Mucosa of rectum (tissue), 2 donors: ENCODE data around the gene C16orf90.

Source experiments
- H3K27ac ChIP-seq, 2 donors: one replicate each; pipeline ENCODE4 v1.7.0; 2013; ENCODE audit warnings: inconsistent platforms in 2 of 2, low read depth in 2 of 2, low read length in 2 of 2
- H3K27me3 ChIP-seq, 2 donors: one replicate each; pipeline ENCODE4 v1.7.0; 2013; ENCODE audit warnings: low read length in 2 of 2; ENCODE audit not compliant: control insufficient read depth in 2 of 2, insufficient read depth in 2 of 2
- H3K36me3 ChIP-seq, 2 donors: one replicate each; pipeline ENCODE4 v1.7.0; 2013; ENCODE audit warnings: low read length in 2 of 2; ENCODE audit not compliant: control insufficient read depth in 2 of 2, insufficient read depth in 2 of 2
- H3K4me1 ChIP-seq, 2 donors: one replicate each; pipeline ENCODE4 v1.7.0; 2013; ENCODE audit warnings: low read length in 2 of 2, mild to moderate bottlenecking in 1 of 2; ENCODE audit not compliant: control insufficient read depth in 2 of 2, insufficient read depth in 2 of 2
- H3K4me3 ChIP-seq, 2 donors: one replicate each; pipeline ENCODE4 v1.7.0; 2013; ENCODE audit warnings: low read length in 2 of 2
- H3K9ac ChIP-seq, 2 donors: one replicate each; pipeline ENCODE4 v1.7.0; 2013; ENCODE audit warnings: low read length in 2 of 2, low read depth in 1 of 2, mild to moderate bottlenecking in 1 of 2
- H3K9me3 ChIP-seq, 2 donors: one replicate each; pipeline ENCODE4 v1.7.0; 2013; ENCODE audit warnings: low read length in 2 of 2; ENCODE audit not compliant: control insufficient read depth in 2 of 2
- donor health status: healthy.
- donor health status: Normal muscosa, but diverticular disease.

Gene C16orf90, protein sequence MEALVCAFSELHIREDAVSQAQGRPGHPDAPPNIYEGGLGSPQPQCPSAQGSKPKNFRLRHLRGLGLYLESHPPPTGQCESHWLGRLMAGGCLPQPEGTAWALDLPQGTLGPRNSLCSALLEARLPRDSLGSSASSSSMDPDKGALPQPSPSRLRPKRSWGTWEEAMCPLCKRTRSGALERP

DNA sequence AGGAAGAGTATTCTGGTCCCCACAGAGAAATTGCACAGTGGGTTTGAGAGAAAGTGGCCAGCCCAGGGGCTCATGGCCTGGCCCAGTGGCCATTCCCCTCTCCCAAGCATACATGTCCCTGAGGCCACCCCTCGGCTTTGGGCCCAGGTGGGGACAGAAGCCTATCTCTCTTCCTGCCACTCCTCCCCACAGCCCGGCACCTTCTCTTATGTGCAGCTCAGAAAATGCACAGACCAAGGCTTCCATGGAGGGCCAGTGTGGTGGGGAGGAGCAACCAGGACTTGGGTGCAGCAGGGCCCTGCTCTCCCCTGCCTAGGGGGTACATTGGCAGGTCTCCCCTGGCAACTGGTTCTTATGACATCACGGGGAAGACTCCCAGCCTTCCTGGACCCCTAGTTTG, at the start of gene C16orf90:
TSS of gene C16orf90 (minus strand) at position 314 of the 400 bp plus-strand sequence. CDS start at position 246, 68 bp downstream.
- no peak within 1 kb of the TSS for H3K4me3 ChIP-seq
- H3K9me3 ChIP-seq: no peaks in the 10 kb centered on the region
- no peaks in the 10 kb centered on the region for H3K36me3 ChIP-seq
- no peak within 1 kb of the TSS for H3K9ac ChIP-seq
- H3K4me1 ChIP-seq: peaks cover 0 to 3% of the 10 kb centered on the region in 2 donors
- H3K27me3 ChIP-seq: no peaks in the 10 kb centered on the region
- no peak within 1 kb of the TSS for H3K27ac ChIP-seq

DNA sequence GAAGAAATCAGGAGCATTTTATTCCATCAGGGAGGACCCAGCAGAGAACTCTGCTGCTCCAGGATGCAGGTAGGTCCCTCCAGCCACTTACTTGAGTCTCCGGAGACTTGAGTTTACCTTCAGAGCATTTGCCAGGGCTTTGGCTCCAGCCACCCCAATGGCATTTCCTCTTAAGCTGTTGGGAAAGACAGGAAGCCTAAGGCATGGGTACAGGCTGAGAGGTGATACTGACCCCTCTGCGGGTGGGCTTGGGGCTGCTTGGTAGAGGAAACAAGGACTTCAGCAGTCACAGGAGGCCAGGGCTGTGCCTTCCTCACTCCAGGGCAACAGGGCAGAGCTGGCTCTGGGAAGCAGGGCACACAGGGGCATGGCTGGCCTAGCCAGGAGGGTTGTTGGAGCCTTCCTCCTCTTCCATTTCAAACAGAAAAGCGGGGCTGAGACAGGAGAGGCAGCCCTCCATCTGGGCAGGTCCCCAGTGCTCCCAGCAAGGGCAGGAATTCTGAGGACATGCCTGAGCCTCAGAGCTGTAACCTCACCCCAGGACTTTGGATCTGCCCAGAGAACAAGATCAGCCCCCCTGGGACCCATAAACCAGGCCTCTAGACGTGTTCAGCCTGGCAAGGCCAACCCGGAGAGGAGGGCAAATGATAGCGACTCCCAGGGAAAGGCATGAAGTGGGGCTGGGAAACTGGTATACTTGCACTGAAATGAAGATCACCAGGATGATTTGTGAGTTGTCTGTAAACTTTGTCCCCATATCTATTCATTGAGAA, 47.5 kb upstream of the C16orf90 start:
- Histone ChIP-seq H3K4me3 (no peak overlapping the region), H3K9me3 (no peaks in the 10 kb centered on the region), H3K4me1 (no peaks in the 10 kb centered on the region), H3K27me3 (no peaks in the 10 kb centered on the region), H3K27ac (no peak overlapping the region), H3K9ac (no peak overlapping the region), H3K36me3 (peaks cover 3 to 7% of the 10 kb centered on the region in 2 donors)

DNA sequence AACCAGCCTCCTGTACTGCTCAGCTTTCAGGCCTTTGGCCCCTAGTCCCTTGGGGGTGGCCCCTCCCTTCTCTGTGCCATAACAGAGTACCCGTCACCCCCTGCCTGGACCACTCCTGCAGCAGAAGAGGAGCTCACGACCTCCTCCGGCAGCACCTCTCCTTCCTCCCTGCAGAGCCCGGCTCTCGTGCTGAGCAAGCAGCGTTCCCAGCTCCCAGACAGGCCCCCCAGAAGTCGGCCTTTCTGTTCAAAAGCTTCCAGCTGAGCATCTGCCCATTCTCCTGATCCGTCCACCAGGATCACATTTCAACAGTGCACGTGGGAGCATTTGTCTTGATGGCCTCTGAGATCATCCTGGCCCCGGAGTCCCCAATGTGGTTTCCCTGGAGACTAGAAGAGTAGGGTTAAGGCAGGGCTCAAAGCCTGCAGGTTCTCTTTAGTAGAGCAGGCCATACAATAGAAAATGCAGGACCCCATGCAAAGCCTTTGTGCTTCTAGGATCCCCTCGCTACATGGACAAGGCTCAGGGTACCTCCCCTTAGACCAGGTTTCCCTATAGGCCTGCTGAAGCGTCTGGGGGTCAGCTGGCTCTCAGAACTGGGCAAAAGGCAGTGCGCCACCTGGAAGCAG, 46.4 kb upstream of the C16orf90 start:
- Histone ChIP-seq H3K9ac (no peak overlapping the region), H3K36me3 (peaks cover 3 to 7% of the 10 kb centered on the region in 2 donors), H3K4me1 (no peaks in the 10 kb centered on the region), H3K27ac (no peak overlapping the region), H3K4me3 (no peak overlapping the region), H3K9me3 (no peaks in the 10 kb centered on the region), H3K27me3 (no peaks in the 10 kb centered on the region)

DNA sequence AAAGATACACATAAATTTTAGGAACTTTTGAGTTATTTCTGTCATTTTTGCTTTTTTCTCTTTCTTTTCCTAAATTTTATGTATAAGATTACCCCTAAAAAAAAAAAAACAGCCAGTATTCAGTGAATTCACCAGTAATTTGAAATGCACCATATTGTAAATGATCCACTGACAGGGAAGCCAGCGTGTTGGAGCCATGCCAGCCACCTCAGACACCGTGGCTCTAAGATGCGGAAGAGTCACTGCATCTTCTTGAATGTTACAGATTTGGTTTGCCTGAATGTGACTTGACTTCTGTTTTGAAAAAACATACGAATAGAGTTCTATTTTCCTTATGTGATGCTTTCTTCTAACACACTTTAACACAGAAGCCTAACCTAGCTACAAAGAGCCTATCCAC, 42.9 kb upstream of the C16orf90 start:
- H3K27ac ChIP-seq: no peak overlapping the region
- no peaks in the 10 kb centered on the region for H3K27me3 ChIP-seq
- peaks cover 10 to 22% of the 10 kb centered on the region in 2 donors for H3K36me3 ChIP-seq
- no peak overlapping the region for H3K4me3 ChIP-seq
- H3K4me1 ChIP-seq: no peaks in the 10 kb centered on the region
- H3K9ac ChIP-seq: no peak overlapping the region
- H3K9me3 ChIP-seq: no peaks in the 10 kb centered on the region

DNA sequence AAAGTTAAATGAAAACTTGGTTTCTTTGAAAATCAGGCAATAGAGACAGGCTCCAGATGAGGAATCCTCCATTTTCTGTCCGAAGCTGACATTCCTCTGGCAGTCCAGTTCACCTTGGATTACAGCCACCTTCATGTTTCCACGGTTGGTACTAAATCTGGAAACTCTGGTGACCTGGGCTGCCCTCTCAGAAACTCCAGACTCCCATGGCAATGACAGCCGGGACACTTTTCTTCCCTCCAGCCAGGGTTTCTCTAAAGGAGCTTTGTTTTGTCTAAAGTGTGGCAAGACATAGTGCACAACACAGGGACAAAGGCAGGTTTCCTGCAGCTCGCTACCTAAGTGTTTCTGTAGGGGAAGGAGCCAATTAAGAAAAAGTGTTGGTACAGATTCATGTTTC, 41.6 kb upstream of the C16orf90 start:
- Histone ChIP-seq H3K4me1 (no peaks in the 10 kb centered on the region), H3K27ac (no peak overlapping the region), H3K4me3 (no peak overlapping the region), H3K36me3 (peaks cover 15 to 30% of the 10 kb centered on the region in 2 donors), H3K27me3 (no peaks in the 10 kb centered on the region), H3K9ac (no peak overlapping the region), H3K9me3 (no peaks in the 10 kb centered on the region)

DNA sequence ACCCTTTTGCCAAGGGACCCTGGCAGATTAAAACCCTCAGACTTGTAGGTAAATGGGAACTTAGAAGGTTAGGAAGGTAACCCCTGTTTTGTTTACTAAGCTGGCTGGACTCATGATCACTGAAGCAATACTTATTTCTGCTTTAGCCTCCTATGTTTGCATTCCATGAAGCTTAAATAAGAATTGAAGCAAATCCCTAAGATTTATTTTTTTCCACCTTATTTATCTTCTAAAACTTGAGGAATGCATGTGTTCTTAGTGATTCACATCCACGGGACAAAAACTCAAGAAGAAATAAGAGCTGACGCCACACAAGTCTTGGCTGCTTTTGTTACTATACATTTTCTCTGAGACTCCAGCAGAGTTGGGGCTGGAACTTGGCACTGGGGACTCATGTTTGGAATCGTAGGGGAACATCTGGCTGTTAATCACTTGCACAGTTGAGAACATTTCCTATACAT, 41.0 kb upstream of the C16orf90 start:
- H3K27ac ChIP-seq: no peak overlapping the region

DNA sequence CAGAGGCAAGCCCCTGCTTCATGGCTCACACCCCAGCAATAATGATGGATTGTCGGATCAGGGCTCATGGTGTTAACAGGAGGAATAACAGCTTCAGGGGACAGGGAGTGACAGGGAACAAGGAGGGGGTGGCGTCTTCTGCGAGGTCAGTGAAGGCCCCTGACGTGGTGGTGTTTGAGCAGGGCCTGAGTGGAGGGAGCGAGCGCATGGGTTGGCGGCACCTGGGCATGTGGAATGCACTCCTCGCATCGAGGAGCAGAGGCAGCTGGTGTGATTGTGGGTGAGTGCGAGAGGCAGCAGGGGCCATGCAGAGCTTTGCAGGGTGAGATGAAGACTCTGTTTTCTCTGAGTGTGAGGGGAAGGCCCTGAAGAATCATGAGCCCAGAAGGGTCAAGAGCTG, 38.8 kb upstream of the C16orf90 start:
- Histone ChIP-seq H3K4me1 (no peaks in the 10 kb centered on the region), H3K36me3 (peaks cover 22 to 33% of the 10 kb centered on the region in 2 donors), H3K27ac (no peak overlapping the region), H3K9me3 (no peaks in the 10 kb centered on the region), H3K4me3 (no peak overlapping the region), H3K9ac (no peak overlapping the region), H3K27me3 (no peaks in the 10 kb centered on the region)

More for the DNA sequence above, 41.0 kb upstream of the C16orf90 start:
- no peak overlapping the region for H3K4me3 ChIP-seq
- H3K36me3 ChIP-seq: peaks cover 15 to 32% of the 10 kb centered on the region in 2 donors
- H3K9me3 ChIP-seq: no peaks in the 10 kb centered on the region
- no peaks in the 10 kb centered on the region for H3K27me3 ChIP-seq
- no peak overlapping the region for H3K9ac ChIP-seq
- H3K4me1 ChIP-seq: no peaks in the 10 kb centered on the region

DNA sequence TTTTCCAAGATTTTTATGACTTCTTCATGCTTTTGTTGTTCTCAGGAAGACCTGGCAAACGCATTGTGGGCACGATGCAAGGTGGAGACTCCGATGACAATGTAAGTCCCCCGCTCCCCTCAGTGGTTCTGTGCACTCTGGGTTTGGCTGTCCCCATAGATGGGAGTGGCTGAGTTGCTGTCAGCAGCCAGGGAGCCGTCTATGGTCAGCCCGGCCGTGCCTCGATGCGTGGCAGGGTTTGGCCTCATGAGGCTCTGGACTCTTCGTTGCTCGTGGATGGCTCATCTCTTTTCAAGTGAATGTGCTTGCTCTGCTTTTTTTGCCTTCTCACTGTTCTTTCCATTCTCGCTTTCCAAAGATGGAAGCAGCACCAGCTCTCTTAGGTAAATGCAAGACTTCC, 37.5 kb upstream of the C16orf90 start:
- Histone ChIP-seq H3K27me3 (no peaks in the 10 kb centered on the region), H3K4me3 (no peak overlapping the region), H3K9me3 (no peaks in the 10 kb centered on the region), H3K4me1 (no peaks in the 10 kb centered on the region), H3K36me3 (peaks cover 23 to 36% of the 10 kb centered on the region in 2 donors), H3K27ac (no peak overlapping the region), H3K9ac (no peak overlapping the region)

DNA sequence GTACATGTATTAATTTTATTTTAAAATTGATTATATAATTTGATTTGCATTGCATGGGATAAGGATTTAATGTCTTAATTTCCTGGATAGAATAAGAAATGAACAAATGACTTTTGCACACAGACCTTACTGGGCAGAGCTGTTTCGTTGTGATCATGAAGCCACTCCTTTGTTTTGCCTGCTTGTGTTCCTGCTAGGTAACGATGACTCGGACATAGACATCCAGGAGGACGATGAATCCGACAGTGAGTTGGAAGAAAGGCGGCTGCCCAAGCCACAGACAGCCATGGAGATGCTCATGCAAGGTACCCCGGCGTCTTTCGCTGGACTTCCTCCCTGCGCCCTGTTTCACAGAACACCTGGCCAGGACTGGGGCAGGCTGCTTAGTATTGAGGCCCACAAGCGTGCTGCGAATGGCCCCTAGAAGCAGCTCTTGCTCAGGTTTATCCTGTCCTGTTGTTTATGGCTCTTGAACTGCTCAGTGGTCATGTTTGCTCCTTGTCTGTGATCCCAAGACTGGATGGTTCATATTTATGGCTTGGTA, 35.2 kb upstream of the C16orf90 start:
- Histone ChIP-seq H3K27me3 (no peaks in the 10 kb centered on the region), H3K9me3 (no peaks in the 10 kb centered on the region), H3K9ac (no peak overlapping the region), H3K4me1 (no peaks in the 10 kb centered on the region), H3K36me3 (peaks cover 16 to 28% of the 10 kb centered on the region in 2 donors), H3K27ac (no peak overlapping the region), H3K4me3 (no peak overlapping the region)

DNA sequence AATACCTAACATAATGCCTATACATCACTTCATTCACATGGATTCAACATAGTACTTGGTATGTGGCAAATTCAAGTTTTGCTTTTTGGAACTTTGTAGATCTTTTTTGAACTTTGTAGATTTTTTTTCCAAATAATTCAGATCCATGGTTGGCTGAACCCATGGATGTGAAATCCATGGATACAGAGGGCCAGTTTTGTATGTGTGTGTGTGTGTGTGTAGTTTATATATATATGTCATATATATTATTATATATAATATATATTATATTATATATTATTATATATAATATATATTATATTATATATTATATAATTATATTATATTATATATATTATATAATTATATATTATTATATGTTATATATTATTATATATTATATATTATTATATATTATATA, 33.9 kb upstream of the C16orf90 start:
- Histone ChIP-seq H3K4me3 (no peak overlapping the region), H3K27me3 (no peaks in the 10 kb centered on the region), H3K9me3 (no peaks in the 10 kb centered on the region), H3K36me3 (peaks cover 22 to 36% of the 10 kb centered on the region in 2 donors), H3K27ac (no peak overlapping the region), H3K9ac (no peak overlapping the region), H3K4me1 (no peaks in the 10 kb centered on the region)
